Effector memory CD4-positive, alpha-beta T cell (primary cell): ENCODE results near the gene IAH1.

ENCODE experiments used
- DNase-seq, 3 donors: peaks; one replicate each; pipeline ENCODE4 v3.0.0-alpha.2; 2020
- H3K27ac ChIP-seq: 2 replicates; pipeline ENCODE4 v1.7.0; 2013; ENCODE audit warnings: mild to moderate bottlenecking, low read length, moderate library complexity; ENCODE audit not compliant: insufficient read depth, poor library complexity, severe bottlenecking
- H3K27me3 ChIP-seq: replicated peaks from 2 replicates; pipeline ENCODE4 v1.7.0; 2013; ENCODE audit warnings: mild to moderate bottlenecking, low read length; ENCODE audit not compliant: insufficient read depth, control insufficient read depth, poor library complexity, severe bottlenecking
- H3K36me3 ChIP-seq: 2 replicates; pipeline ENCODE4 v1.7.0; 2013; ENCODE audit warnings: mild to moderate bottlenecking, low read length, moderate library complexity; ENCODE audit not compliant: control insufficient read depth, insufficient read depth
- H3K4me1 ChIP-seq: 2 replicates; pipeline ENCODE4 v1.7.0; 2013; ENCODE audit warnings: low read length, mild to moderate bottlenecking; ENCODE audit not compliant: control insufficient read depth, insufficient read depth, poor library complexity, severe bottlenecking
- H3K4me3 ChIP-seq: 2 replicates; pipeline ENCODE4 v1.7.0; 2013; ENCODE audit warnings: low read length, low read depth, mild to moderate bottlenecking; ENCODE audit not compliant: insufficient read depth, poor library complexity, severe bottlenecking
- H3K9me3 ChIP-seq: 2 replicates; pipeline ENCODE4 v1.7.0; 2013; ENCODE audit warnings: mild to moderate bottlenecking, low read length, moderate library complexity; ENCODE audit not compliant: control insufficient read depth
- total RNA-seq, 3 donors: gene quantifications; one replicate each; lab custom pipeline; 2026; lab: John Stamatoyannopoulos, UW

The IAH1 gene, protein sequence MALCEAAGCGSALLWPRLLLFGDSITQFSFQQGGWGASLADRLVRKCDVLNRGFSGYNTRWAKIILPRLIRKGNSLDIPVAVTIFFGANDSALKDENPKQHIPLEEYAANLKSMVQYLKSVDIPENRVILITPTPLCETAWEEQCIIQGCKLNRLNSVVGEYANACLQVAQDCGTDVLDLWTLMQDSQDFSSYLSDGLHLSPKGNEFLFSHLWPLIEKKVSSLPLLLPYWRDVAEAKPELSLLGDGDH
- total RNA-seq, result 24.8 to 34.9 (median 28.5) reads per million in 3 donors

GRCh38 chr2:9474361-9475057 lies at the start of gene IAH1:
Gene IAH1, plus strand, starts transcription at chr2:9474551. Its CDS starts 16 bp downstream, at chr2:9474567.
- peak within 1 kb of the TSS; percentile 79 for H3K4me3 ChIP-seq
- no peaks in the 10 kb centered on the region for H3K27me3 ChIP-seq
- peaks cover 13% of the 10 kb centered on the region for H3K4me1 ChIP-seq
- no peaks in the 10 kb centered on the region for H3K9me3 ChIP-seq
- peak within 1 kb of the TSS; percentile 90 for H3K27ac ChIP-seq
- H3K36me3 ChIP-seq, result no peaks in the 10 kb centered on the region
- DNase-seq, result peak; percentile 66 to 71 (median 68)

- no peak overlapping the region for H3K27ac ChIP-seq
- H3K4me1 ChIP-seq, result peaks cover 3% of the 10 kb centered on the region
- H3K36me3 ChIP-seq, result peaks cover 29% of the 10 kb centered on the region
- H3K9me3 ChIP-seq, result no peaks in the 10 kb centered on the region
- H3K27me3 ChIP-seq, result no peaks in the 10 kb centered on the region
- no peak for DNase-seq
- H3K4me3 ChIP-seq, result no peak overlapping the region
Measured at GRCh38 chr2:9428965-9429577, 45.3 kb upstream of the IAH1 start.

- DNase-seq, result no peak
- no peaks in the 10 kb centered on the region for H3K4me1 ChIP-seq
- no peak overlapping the region for H3K4me3 ChIP-seq
- H3K27ac ChIP-seq, result no peak overlapping the region
- H3K36me3 ChIP-seq, result peaks cover 29% of the 10 kb centered on the region
- no peaks in the 10 kb centered on the region for H3K9me3 ChIP-seq
- no peaks in the 10 kb centered on the region for H3K27me3 ChIP-seq
Measured at GRCh38 chr2:9430316-9431293, 43.7 kb upstream of the IAH1 start.

DNA sequence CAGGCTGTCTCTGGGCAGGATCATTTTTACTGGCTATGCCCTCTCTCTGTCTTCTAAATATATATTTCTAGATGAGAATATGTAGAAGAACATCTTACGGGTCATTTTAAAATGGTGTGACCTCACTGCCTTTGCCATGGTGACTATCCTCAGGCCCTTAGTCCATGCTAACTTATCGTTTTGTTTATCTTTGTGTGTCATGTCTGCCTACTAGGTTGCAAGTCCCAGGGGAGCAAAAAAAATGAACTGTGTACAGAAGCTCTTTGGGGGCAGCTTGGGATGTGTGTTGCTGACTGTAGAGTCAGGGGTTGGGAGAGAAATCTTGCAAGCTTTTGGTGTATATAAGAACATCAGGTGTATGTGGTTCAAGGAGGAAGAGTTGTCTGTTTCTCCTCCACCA lies 39.9 kb upstream of the IAH1 start:
- DNase-seq, result no peak
- Histone ChIP-seq H3K4me1 (no peaks in the 10 kb centered on the region), H3K27ac (no peak overlapping the region), H3K36me3 (peaks cover 34% of the 10 kb centered on the region), H3K4me3 (no peak overlapping the region), H3K27me3 (no peaks in the 10 kb centered on the region), H3K9me3 (no peaks in the 10 kb centered on the region)

- DNase-seq, result no peak
- H3K9me3 ChIP-seq, result no peaks in the 10 kb centered on the region
- no peaks in the 10 kb centered on the region for H3K4me1 ChIP-seq
- peaks cover 41% of the 10 kb centered on the region for H3K36me3 ChIP-seq
- H3K27ac ChIP-seq, result no peak overlapping the region
- H3K4me3 ChIP-seq, result no peak overlapping the region
- H3K27me3 ChIP-seq, result no peaks in the 10 kb centered on the region
Measured at GRCh38 chr2:9439536-9439935, 34.8 kb upstream of the IAH1 start.

GRCh38 chr2:9440058-9440727 lies 34.2 kb upstream of the IAH1 start:
- Histone ChIP-seq H3K4me3 (no peak overlapping the region), H3K9me3 (no peaks in the 10 kb centered on the region), H3K36me3 (peaks cover 41% of the 10 kb centered on the region), H3K27ac (no peak overlapping the region), H3K4me1 (no peaks in the 10 kb centered on the region), H3K27me3 (no peaks in the 10 kb centered on the region)
- DNase-seq, result no peak

- Histone ChIP-seq H3K4me3 (no peak overlapping the region), H3K27me3 (no peaks in the 10 kb centered on the region), H3K4me1 (no peaks in the 10 kb centered on the region), H3K36me3 (peaks cover 41% of the 10 kb centered on the region), H3K27ac (no peak overlapping the region), H3K9me3 (no peaks in the 10 kb centered on the region)
- no peak for DNase-seq
Measured at GRCh38 chr2:9441556-9441955, 32.8 kb upstream of the IAH1 start.

GRCh38 chr2:9443526-9443925 lies 30.8 kb upstream of the IAH1 start:
- DNase-seq, result no peak
- Histone ChIP-seq H3K4me1 (no peaks in the 10 kb centered on the region), H3K4me3 (no peak overlapping the region), H3K27me3 (no peaks in the 10 kb centered on the region), H3K36me3 (peaks cover 36% of the 10 kb centered on the region), H3K9me3 (no peaks in the 10 kb centered on the region), H3K27ac (no peak overlapping the region)

GRCh38 chr2:9445089-9445488 lies 29.3 kb upstream of the IAH1 start:
- peaks cover 33% of the 10 kb centered on the region for H3K36me3 ChIP-seq
- no peak overlapping the region for H3K4me3 ChIP-seq
- no peak for DNase-seq
- H3K27ac ChIP-seq, result no peak overlapping the region
- no peaks in the 10 kb centered on the region for H3K4me1 ChIP-seq
- no peaks in the 10 kb centered on the region for H3K27me3 ChIP-seq
- H3K9me3 ChIP-seq, result no peaks in the 10 kb centered on the region
